ENCODE data around the gene FOXS1. TPM values are rescaled to one million over a fixed set of nuclear protein-coding genes. Genes with fewer than 3 reads are reported as not detected.
"Not testable (repeated sequence)": the region's sequence is repeated elsewhere in the genome, so short reads cannot be mapped to it uniquely, and the experiment has no call there.

Gene FOXS1
- total and polyA plus RNA-seq, 5 donors from 2014 or later, result not detected

GRCh38 chr20:31829731-31830130 lies 15.7 kb downstream of the FOXS1 start:
- no peak for ATAC-seq (ENCODE audit: low read depth in 2 of 2)
- no peaks in the 10 kb centered on the region for H3K9me3 Mint-ChIP-seq
- H3K27me3 ChIP-seq (ENCODE audit: control insufficient read depth, insufficient read depth, low read length), result no peaks in the 10 kb centered on the region
- no peaks in the 10 kb centered on the region for H3K36me3 Mint-ChIP-seq
- peaks cover 0 to 2% (median 0%) of the 10 kb centered on the region in 4 donors for H3K4me1 Mint-ChIP-seq
- no peak overlapping the region for H3K27ac Mint-ChIP-seq
- no peaks in the 10 kb centered on the region for H3K9me3 ChIP-seq (ENCODE audit: control insufficient read depth in 2 of 2, low read length in 2 of 2)
- H3K27ac ChIP-seq (ENCODE audit: insufficient read depth, low read length, poor library complexity, severe bottlenecking), result no peak overlapping the region
- H3K4me3 ChIP-seq (ENCODE audit: low read depth, low read length), result no peak overlapping the region
- no peak for DNase-seq
- no peaks in the 10 kb centered on the region for H3K27me3 Mint-ChIP-seq
- H3K36me3 ChIP-seq (ENCODE audit: control insufficient read depth, insufficient read depth, low read length), result no peaks in the 10 kb centered on the region
- no peaks in the 10 kb centered on the region for H3K4me1 ChIP-seq (ENCODE audit: control insufficient read depth, insufficient read depth, low read length, poor library complexity, severe bottlenecking)
- H3K4me3 Mint-ChIP-seq, result no peak overlapping the region

GRCh38 chr20:31828016-31828415 lies 17.4 kb downstream of the FOXS1 start:
- H3K4me1 Mint-ChIP-seq; H3K4me3 Mint-ChIP-seq; H3K4me3 ChIP-seq (ENCODE audit: low read depth, low read length); H3K9me3 ChIP-seq (ENCODE audit: control insufficient read depth in 2 of 2, low read length in 2 of 2); H3K27ac ChIP-seq (ENCODE audit: insufficient read depth, low read length, poor library complexity, severe bottlenecking); H3K27me3 Mint-ChIP-seq; H3K4me1 ChIP-seq (ENCODE audit: control insufficient read depth, insufficient read depth, low read length, poor library complexity, severe bottlenecking); DNase-seq; ATAC-seq (ENCODE audit: low read depth in 2 of 2); H3K27me3 ChIP-seq (ENCODE audit: control insufficient read depth, insufficient read depth, low read length); H3K36me3 ChIP-seq (ENCODE audit: control insufficient read depth, insufficient read depth, low read length); H3K9me3 Mint-ChIP-seq; H3K36me3 Mint-ChIP-seq; H3K27ac Mint-ChIP-seq: not testable (repeated sequence)

GRCh38 chr20:31827059-31827458 lies 18.3 kb downstream of the FOXS1 start:
- H3K9me3 Mint-ChIP-seq, result no peaks in the 10 kb centered on the region

GRCh38 chr20:31826074-31826473 lies 19.3 kb downstream of the FOXS1 start:
- H3K4me1 ChIP-seq (ENCODE audit: control insufficient read depth, insufficient read depth, low read length, poor library complexity, severe bottlenecking), result peaks cover 6% of the 10 kb centered on the region
- Mint-ChIP-seq H3K27me3 (no peaks in the 10 kb centered on the region), H3K27ac (no peak overlapping the region), H3K4me1 (peaks cover 0 to 13% (median 1%) of the 10 kb centered on the region in 4 donors), H3K9me3 (no peaks in the 10 kb centered on the region), H3K4me3 (no peak overlapping the region), H3K36me3 (no peaks in the 10 kb centered on the region)
- ATAC-seq (ENCODE audit: low read depth in 2 of 2) (no peak), DNase-seq (no peak)
- no peak overlapping the region for H3K4me3 ChIP-seq (ENCODE audit: low read depth, low read length)
- H3K27ac ChIP-seq (ENCODE audit: insufficient read depth, low read length, poor library complexity, severe bottlenecking), result no peak overlapping the region
- H3K9me3 ChIP-seq (ENCODE audit: control insufficient read depth in 2 of 2, low read length in 2 of 2), result no peaks in the 10 kb centered on the region
- no peaks in the 10 kb centered on the region for H3K36me3 ChIP-seq (ENCODE audit: control insufficient read depth, insufficient read depth, low read length)
- H3K27me3 ChIP-seq (ENCODE audit: control insufficient read depth, insufficient read depth, low read length), result no peaks in the 10 kb centered on the region

More at GRCh38 chr20:31827059-31827458, 18.3 kb downstream of the FOXS1 start:
- ATAC-seq (ENCODE audit: low read depth in 2 of 2) (no peak), DNase-seq (no peak)
- H3K27me3 ChIP-seq (ENCODE audit: control insufficient read depth, insufficient read depth, low read length), result no peaks in the 10 kb centered on the region
- Mint-ChIP-seq H3K4me1 (peaks cover 0 to 13% (median 1%) of the 10 kb centered on the region in 4 donors), H3K36me3 (no peaks in the 10 kb centered on the region), H3K27ac (no peak overlapping the region), H3K4me3 (no peak overlapping the region), H3K27me3 (no peaks in the 10 kb centered on the region)
- no peak overlapping the region for H3K27ac ChIP-seq (ENCODE audit: insufficient read depth, low read length, poor library complexity, severe bottlenecking)
- H3K36me3 ChIP-seq (ENCODE audit: control insufficient read depth, insufficient read depth, low read length), result no peaks in the 10 kb centered on the region
- H3K9me3 ChIP-seq (ENCODE audit: control insufficient read depth in 2 of 2, low read length in 2 of 2), result no peaks in the 10 kb centered on the region
- H3K4me1 ChIP-seq (ENCODE audit: control insufficient read depth, insufficient read depth, low read length, poor library complexity, severe bottlenecking), result peaks cover 6% of the 10 kb centered on the region
- H3K4me3 ChIP-seq (ENCODE audit: low read depth, low read length), result no peak overlapping the region

- H3K9me3 ChIP-seq (ENCODE audit: control insufficient read depth in 2 of 2, low read length in 2 of 2), result no peaks in the 10 kb centered on the region
- Mint-ChIP-seq H3K36me3 (no peaks in the 10 kb centered on the region), H3K27ac (no peak overlapping the region), H3K4me1 (peaks cover 0 to 13% (median 1%) of the 10 kb centered on the region in 4 donors), H3K9me3 (no peaks in the 10 kb centered on the region), H3K4me3 (no peak overlapping the region), H3K27me3 (no peaks in the 10 kb centered on the region)
- peaks cover 6% of the 10 kb centered on the region for H3K4me1 ChIP-seq (ENCODE audit: control insufficient read depth, insufficient read depth, low read length, poor library complexity, severe bottlenecking)
- DNase-seq, result no peak
- H3K27ac ChIP-seq (ENCODE audit: insufficient read depth, low read length, poor library complexity, severe bottlenecking), result no peak overlapping the region
- no peak overlapping the region for H3K4me3 ChIP-seq (ENCODE audit: low read depth, low read length)
- ATAC-seq (ENCODE audit: low read depth in 2 of 2), result no peak
- no peaks in the 10 kb centered on the region for H3K27me3 ChIP-seq (ENCODE audit: control insufficient read depth, insufficient read depth, low read length)
- no peaks in the 10 kb centered on the region for H3K36me3 ChIP-seq (ENCODE audit: control insufficient read depth, insufficient read depth, low read length)
These were observed 20.7 kb downstream of the FOXS1 start for GRCh38 chr20:31824554-31825313.

- ATAC-seq (ENCODE audit: low read depth in 2 of 2) (no peak), DNase-seq (no peak)
- H3K27ac Mint-ChIP-seq, result no peak overlapping the region
- H3K4me1 ChIP-seq (ENCODE audit: control insufficient read depth, insufficient read depth, low read length, poor library complexity, severe bottlenecking), result peaks cover 6% of the 10 kb centered on the region
- H3K4me3 ChIP-seq (ENCODE audit: low read depth, low read length), result no peak overlapping the region
- no peaks in the 10 kb centered on the region for H3K36me3 Mint-ChIP-seq
- no peak overlapping the region for H3K4me3 Mint-ChIP-seq
- no peaks in the 10 kb centered on the region for H3K27me3 Mint-ChIP-seq
- no peaks in the 10 kb centered on the region for H3K36me3 ChIP-seq (ENCODE audit: control insufficient read depth, insufficient read depth, low read length)
- peaks cover 0 to 13% (median 1%) of the 10 kb centered on the region in 4 donors for H3K4me1 Mint-ChIP-seq
- no peaks in the 10 kb centered on the region for H3K9me3 ChIP-seq (ENCODE audit: control insufficient read depth in 2 of 2, low read length in 2 of 2)
- no peaks in the 10 kb centered on the region for H3K27me3 ChIP-seq (ENCODE audit: control insufficient read depth, insufficient read depth, low read length)
- no peak overlapping the region for H3K27ac ChIP-seq (ENCODE audit: insufficient read depth, low read length, poor library complexity, severe bottlenecking)
- H3K9me3 Mint-ChIP-seq, result no peaks in the 10 kb centered on the region
These were observed 21.3 kb downstream of the FOXS1 start for GRCh38 chr20:31824125-31824485.

- Mint-ChIP-seq H3K27ac (no peak overlapping the region), H3K27me3 (no peaks in the 10 kb centered on the region), H3K36me3 (no peaks in the 10 kb centered on the region), H3K9me3 (no peaks in the 10 kb centered on the region), H3K4me3 (peak overlapping the region in 1 of 4 donors; percentile 60), H3K4me1 (peaks cover 0 to 13% (median 1%) of the 10 kb centered on the region in 4 donors)
- ATAC-seq (ENCODE audit: low read depth in 2 of 2), result no peak
- Histone ChIP-seq H3K27me3 (ENCODE audit: control insufficient read depth, insufficient read depth, low read length) (no peaks in the 10 kb centered on the region), H3K4me3 (ENCODE audit: low read depth, low read length) (no peak overlapping the region), H3K36me3 (ENCODE audit: control insufficient read depth, insufficient read depth, low read length) (no peaks in the 10 kb centered on the region), H3K9me3 (ENCODE audit: control insufficient read depth in 2 of 2, low read length in 2 of 2) (no peaks in the 10 kb centered on the region), H3K27ac (ENCODE audit: insufficient read depth, low read length, poor library complexity, severe bottlenecking) (no peak overlapping the region), H3K4me1 (ENCODE audit: control insufficient read depth, insufficient read depth, low read length, poor library complexity, severe bottlenecking) (peaks cover 6% of the 10 kb centered on the region)
- no peak for DNase-seq
These were observed 21.9 kb downstream of the FOXS1 start for GRCh38 chr20:31823360-31824124.

All from CD4-positive, CD25-positive, alpha-beta regulatory T cell (primary cell).